C4-2B (cell line): ENCODE measurements around the gene CDK18.

ENCODE experiments used
- CTCF ChIP-seq: fragments of 450-650 bp; conservative IDR thresholded peaks from 2 replicates; pipeline ENCODE4 v1.5.1; 2017; ENCODE audit warnings: mild to moderate bottlenecking
- ZFX ChIP-seq: fragments of 450-650 bp; IDR thresholded peaks from 2 replicates; pipeline ENCODE4 v1.6.1; 2017

- TF ChIP-seq CTCF, result no peak
- no peak for TF ChIP-seq ZFX
Observed at GRCh38 chr1:205502111-205502810, 2.2 kb upstream of the CDK18 start.
